Neural cell (in vitro differentiated cells): ENCODE measurements around the gene ZBTB7C. TPM values are rescaled to one million over a fixed set of nuclear protein-coding genes. Genes with fewer than 3 reads are reported as not detected.
A peak's percentile ranks its signal among the peaks of the same experiment; 100 is the strongest.

Experiments used
- H2AFZ ChIP-seq: fragments of 200-600, 300-800 bp; sonication (generic), shearing (Covaris generic); 2 replicates; pipeline ENCODE4 v1.6.0; 2014; ENCODE audit warnings: low read depth, mild to moderate bottlenecking, antibody characterized with exemption, low read length, moderate library complexity
- H3F3A ChIP-seq: fragments of 200-600 bp; shearing (Covaris generic); 2 replicates; pipeline ENCODE4 v1.6.1; 2016; ENCODE audit warnings: mild to moderate bottlenecking, moderate library complexity, mixed read lengths, antibody characterized with exemption, low read length; ENCODE audit not compliant: insufficient read depth, poor library complexity, severe bottlenecking
- H3K27ac ChIP-seq: fragments of 200-600, 300-800 bp; sonication (generic), shearing (Covaris generic); 2 replicates; pipeline ENCODE4 v1.5.1; 2014; ENCODE audit warnings: mild to moderate bottlenecking, low read length, moderate library complexity
- H3K27me3 ChIP-seq: fragments of 300-800, 200-600 bp; sonication (generic), shearing (Covaris generic); 2 replicates; pipeline ENCODE4 v1.6.0; 2014; ENCODE audit warnings: mild to moderate bottlenecking, low read depth, low read length, moderate library complexity; ENCODE audit not compliant: insufficient read depth
- H3K36me3 ChIP-seq: fragments of 300-800, 200-600 bp; sonication (generic), shearing (Covaris generic); 2 replicates; pipeline ENCODE4 v1.5.1; 2014; ENCODE audit warnings: mild to moderate bottlenecking, antibody characterized with exemption, low read length, moderate library complexity; ENCODE audit not compliant: insufficient read depth
- H3K4me2 ChIP-seq: fragments of 300-800, 200-600 bp; sonication (generic), shearing (Covaris generic); 2 replicates; pipeline ENCODE4 v1.6.0; 2014; ENCODE audit warnings: mild to moderate bottlenecking, low read length
- H3K4me3 ChIP-seq: fragments of 300-800, 200-600 bp; sonication (generic), shearing (Covaris generic); 2 replicates; pipeline ENCODE4 v1.5.1; 2014; ENCODE audit warnings: mild to moderate bottlenecking, low read length, moderate library complexity
- H3K79me2 ChIP-seq: fragments of 200-600 bp; shearing (Covaris generic); replicated peaks from 2 replicates; pipeline ENCODE4 v1.6.0; 2014; ENCODE audit warnings: mild to moderate bottlenecking, low read length, moderate library complexity; ENCODE audit not compliant: insufficient read depth
- H3K9ac ChIP-seq: fragments of 300-800, 200-600 bp; sonication (generic), shearing (Covaris generic); 2 replicates; pipeline ENCODE4 v1.6.1; 2016; ENCODE audit warnings: mild to moderate bottlenecking, low read length, mixed read lengths
- H3K9me2 ChIP-seq: fragments of 200-600 bp; shearing (Covaris generic); 2 replicates; pipeline ENCODE4 v1.6.1; 2016; ENCODE audit warnings: mild to moderate bottlenecking, low read length, mixed read lengths; ENCODE audit not compliant: insufficient read depth
- H3K9me3 ChIP-seq: fragments of 200-600, 300-800 bp; sonication (generic), shearing (Covaris generic); 2 replicates; pipeline ENCODE4 v1.6.1; 2016; ENCODE audit warnings: mild to moderate bottlenecking, mixed run types, low read length, moderate library complexity, mixed read lengths
- H4K20me1 ChIP-seq: fragments of 200-600 bp; shearing (Covaris generic); 2 replicates; pipeline ENCODE4 v1.6.1; 2016; ENCODE audit warnings: mild to moderate bottlenecking, mixed run types; ENCODE audit not compliant: insufficient read depth
- CTCF ChIP-seq: fragments of 450-650 bp; IDR thresholded peaks from 2 replicates; pipeline ENCODE4 v1.5.1; 2014; ENCODE audit warnings: antibody characterized with exemption, mild to moderate bottlenecking, moderate library complexity; ENCODE audit not compliant: poor library complexity, severe bottlenecking
- EP300 ChIP-seq: fragments of 450-650 bp; conservative IDR thresholded peaks from 2 replicates; pipeline ENCODE4 v1.6.1; 2014; ENCODE audit warnings: antibody characterized with exemption, mild to moderate bottlenecking, moderate library complexity; ENCODE audit not compliant: poor library complexity, severe bottlenecking
- POLR2AphosphoS5 ChIP-seq: IDR thresholded peaks from 2 replicates; pipeline ENCODE4 v1.6.1; 2012
- RAD21 ChIP-seq: fragments of 450-650 bp; conservative IDR thresholded peaks from 2 replicates; pipeline ENCODE4 v1.6.1; 2014; ENCODE audit warnings: antibody characterized with exemption, mild to moderate bottlenecking, moderate library complexity
- REST ChIP-seq: IDR thresholded peaks from 2 replicates; pipeline ENCODE4 v1.6.1; 2012; ENCODE audit warnings: borderline replicate concordance
- polyA plus RNA-seq: library from polyadenylated mRNA; depleted of rRNA; stranded (reverse); fragments of >200 nt; gene quantifications from 2 replicates; pipeline ENCODE4 v1.2.3, GENCODE V29; 2014

Gene ZBTB7C
- polyA plus RNA-seq, 1 donor from 2014 or later: 2.4 TPM

GRCh38 chr18:48009116-48009745 is 400.0 kb downstream of the ZBTB7C start:
- Histone ChIP-seq H3K4me2 (no peak overlapping the region), H3K27me3 (no peaks in the 10 kb centered on the region), H3K4me3 (no peak overlapping the region), H3K27ac (no peak overlapping the region), H3K9me3 (no peaks in the 10 kb centered on the region), H2AFZ (no peak overlapping the region), H4K20me1 (no peaks in the 10 kb centered on the region), H3K9ac (no peak overlapping the region), H3K9me2 (no peaks in the 10 kb centered on the region), H3K79me2 (no peaks in the 10 kb centered on the region), H3F3A (no peaks in the 10 kb centered on the region), H3K36me3 (no peaks in the 10 kb centered on the region)
- TF ChIP-seq RAD21 (no peak), EP300 (no peak), REST (no peak), POLR2AphosphoS5 (no peak)

GRCh38 chr18:48007955-48008701 is 401.1 kb downstream of the ZBTB7C start:
- H3K4me2 ChIP-seq: no peak overlapping the region
- H3K9me3 ChIP-seq: no peaks in the 10 kb centered on the region
- H3F3A ChIP-seq: no peaks in the 10 kb centered on the region
- H3K27me3 ChIP-seq: no peaks in the 10 kb centered on the region
- H3K9ac ChIP-seq: peak overlapping the region; percentile 62
- H4K20me1 ChIP-seq: no peaks in the 10 kb centered on the region
- TF ChIP-seq REST: peak; percentile 20
- TF ChIP-seq POLR2AphosphoS5: no peak
- TF ChIP-seq EP300: no peak
- TF ChIP-seq RAD21: peak; percentile 12
- peak; percentile 51 for TF ChIP-seq CTCF
- H2AFZ ChIP-seq: peak overlapping the region; percentile 77
- no peak overlapping the region for H3K27ac ChIP-seq
- H3K79me2 ChIP-seq: no peaks in the 10 kb centered on the region
- H3K4me3 ChIP-seq: peak overlapping the region; percentile 69
- no peaks in the 10 kb centered on the region for H3K9me2 ChIP-seq
- H3K36me3 ChIP-seq: no peaks in the 10 kb centered on the region
